Sigmoid colon (tissue), 4 donors: ENCODE results near the gene TRPV4.

ENCODE experiments used
- CTCF ChIP-seq, 4 experiments: fragments of 450-650 bp in 3 of 4; fragments of 200-600 bp in 1 of 4; IDR thresholded peaks; one replicate each; pipeline ENCODE4 v1.5.1; 2016 to 2019; ENCODE audit warnings: antibody characterized with exemption in 4 of 4, mild to moderate bottlenecking in 3 of 4, moderate library complexity in 2 of 4
- EP300 ChIP-seq, 4 donors: sonication (generic); formaldehyde crosslinking; IDR thresholded peaks; one replicate each; pipeline ENCODE4 v1.6.1; 2017; ENCODE audit warnings: antibody characterized with exemption in 4 of 4
- POLR2A ChIP-seq, 2 donors: fragments of 450-650 bp; IDR thresholded peaks; one replicate each; pipeline ENCODE4 v1.6.1; 2016; ENCODE audit warnings: antibody characterized with exemption in 2 of 2, mild to moderate bottlenecking in 2 of 2, moderate library complexity in 2 of 2
- POLR2AphosphoS5 ChIP-seq, 4 donors: sonication (generic); formaldehyde crosslinking; IDR thresholded peaks; one replicate each; pipeline ENCODE4 v1.6.1; 2017; ENCODE audit warnings: antibody characterized with exemption in 4 of 4

- TF ChIP-seq CTCF (IDR thresholded peaks at IDR 0.05) (no peak), EP300 (IDR thresholded peaks at IDR 0.05) (no peak), POLR2A (IDR thresholded peaks at IDR 0.05) (no peak), POLR2AphosphoS5 (IDR thresholded peaks at IDR 0.05) (no peak)
Measured at GRCh38 chr12:109840305-109841074, 7.3 kb upstream of the TRPV4 start.
